Natural killer cell treated with Interleukin-12 subunit alpha and Interleukin-12 subunit beta and Interleukin-15 and Interleukin-18, amount 100 ng/mL, for 72 hours (primary cell): ENCODE measurements around the gene NSF. TPM values are rescaled to one million over a fixed set of nuclear protein-coding genes. Genes with fewer than 3 reads are reported as not detected.
"Not testable (repeated sequence)": the region's sequence is repeated elsewhere in the genome, so short reads cannot be mapped to it uniquely, and the experiment has no call there.

ENCODE experiments used
- ATAC-seq, 2 donors: fragments of 150-1000 bp; cut with Tn5 transposase in 1 of 2; sonication (Bioruptor Pico), chemical (Tn5 transposase) in 1 of 2; 2 replicates each; pipeline ENCODE4 v1.10.0; 2021
- DNase-seq: peaks from one replicate; pipeline ENCODE4 v3.0.0; 2022; ENCODE audit warnings: low spot score
- H3K27ac Mint-ChIP-seq, 2 donors: 1 replicate in 1 of 2; 2 replicates in 1 of 2; pipeline ENCODE4 v1.8.0; 2022; ENCODE audit warnings: mixed read lengths in 2 of 2, mild to moderate bottlenecking in 1 of 2, moderate library complexity in 1 of 2
- H3K27me3 Mint-ChIP-seq, 2 donors: 1 replicate in 1 of 2; 2 replicates in 1 of 2; pipeline ENCODE4 v1.8.0; 2022; ENCODE audit warnings: mixed read lengths in 2 of 2
- H3K36me3 Mint-ChIP-seq: one replicate; pipeline ENCODE4 v1.8.0; 2022; ENCODE audit warnings: mixed read lengths
- H3K4me1 Mint-ChIP-seq, 2 donors: 1 replicate in 1 of 2; 2 replicates in 1 of 2; pipeline ENCODE4 v1.8.0; 2022; ENCODE audit warnings: low read depth in 2 of 2, mixed read lengths in 2 of 2, mild to moderate bottlenecking in 1 of 2
- H3K4me3 Mint-ChIP-seq: one replicate; pipeline ENCODE4 v1.8.0; 2022; ENCODE audit warnings: mixed read lengths
- H3K9me3 Mint-ChIP-seq: 2 replicates; pipeline ENCODE4 v1.8.0; 2022; ENCODE audit warnings: mixed read lengths
- total RNA-seq, 2 donors: library from RNA; stranded (reverse); gene quantifications; one replicate each; pipeline ENCODE4 v1.2.3, GENCODE V29; 2022

The NSF gene
- total RNA-seq, 2 donors from 2014 or later: 56.5 to 62.3 TPM

DNA sequence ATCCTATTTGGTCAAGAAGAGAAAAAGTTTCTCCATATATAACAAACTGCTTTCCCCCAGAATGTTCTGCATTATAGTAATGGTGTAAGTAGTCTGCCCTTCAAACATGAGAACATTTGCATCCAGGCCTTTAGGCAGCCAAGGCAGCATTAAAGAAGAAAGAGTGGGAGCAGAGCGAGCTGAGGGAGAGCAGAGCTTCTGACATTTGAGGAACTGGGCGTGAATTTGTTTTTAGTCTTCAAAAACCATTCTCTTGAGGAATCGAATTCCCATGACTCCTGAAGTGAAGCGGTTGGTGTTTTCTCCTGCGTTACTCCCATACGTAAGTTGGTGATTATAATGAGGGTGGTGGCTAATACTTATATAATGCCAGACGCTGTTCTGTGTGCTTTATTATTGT is 58.8 kb downstream of the NSF start:
- H3K9me3 Mint-ChIP-seq, H3K27me3 Mint-ChIP-seq, ATAC-seq, H3K4me1 Mint-ChIP-seq, H3K27ac Mint-ChIP-seq, H3K4me3 Mint-ChIP-seq, H3K36me3 Mint-ChIP-seq: not testable (repeated sequence)
- DNase-seq: peak; percentile 25

DNA sequence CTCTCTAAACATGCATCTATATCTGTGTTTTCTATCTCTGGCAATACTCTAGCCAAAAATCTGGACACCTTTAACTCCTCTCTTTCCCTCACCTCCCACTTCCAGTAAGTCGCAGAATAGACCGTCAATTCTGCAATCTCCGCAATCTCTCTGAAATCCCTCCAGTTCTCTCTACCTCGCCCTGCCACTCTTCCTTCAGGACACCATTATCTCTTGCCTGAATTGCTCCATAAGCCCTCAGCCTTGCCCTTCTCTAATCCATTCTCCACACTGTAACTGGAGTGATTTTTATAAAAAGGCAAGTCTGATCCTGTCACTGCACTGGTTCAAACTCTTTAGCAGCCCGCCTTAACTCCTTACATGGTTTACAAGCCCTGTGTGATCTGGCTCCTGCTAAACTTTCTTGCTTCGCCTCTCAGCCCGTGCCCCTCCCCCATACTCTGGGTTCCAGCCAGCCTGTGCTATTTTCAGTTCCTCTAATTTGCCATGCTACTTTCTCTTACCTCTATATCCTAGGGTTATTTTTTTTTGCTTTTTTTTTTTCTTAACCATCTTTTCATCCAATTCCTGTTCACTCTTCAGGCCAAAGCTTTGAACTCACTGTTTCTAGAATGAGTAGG is 61.7 kb downstream of the NSF start:
- H3K36me3 Mint-ChIP-seq, H3K4me1 Mint-ChIP-seq, H3K27me3 Mint-ChIP-seq, ATAC-seq, H3K9me3 Mint-ChIP-seq, H3K4me3 Mint-ChIP-seq, H3K27ac Mint-ChIP-seq, DNase-seq: not testable (repeated sequence)

DNA sequence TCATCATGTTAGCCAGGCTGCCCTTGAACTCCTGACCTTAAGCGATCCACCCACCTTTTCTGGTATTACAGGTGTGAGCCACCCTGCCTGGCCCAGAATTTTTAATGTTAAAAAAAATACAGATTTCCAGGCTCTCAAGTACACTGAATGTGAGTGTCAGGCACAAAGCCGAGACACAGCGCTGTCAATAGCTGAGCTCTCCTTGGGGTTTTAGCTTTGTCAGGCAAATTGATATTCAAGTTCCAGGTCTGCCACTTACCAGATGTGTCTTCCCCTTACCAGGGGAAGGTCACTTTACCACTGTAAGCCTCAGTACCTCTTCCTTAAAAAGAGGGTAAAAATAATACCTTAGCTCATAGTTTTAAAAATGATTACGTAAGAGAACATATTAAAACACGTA is 67.8 kb downstream of the NSF start:
- ATAC-seq, H3K4me1 Mint-ChIP-seq, H3K27ac Mint-ChIP-seq, H3K36me3 Mint-ChIP-seq, H3K4me3 Mint-ChIP-seq, H3K9me3 Mint-ChIP-seq, H3K27me3 Mint-ChIP-seq, DNase-seq: not testable (repeated sequence)

DNA sequence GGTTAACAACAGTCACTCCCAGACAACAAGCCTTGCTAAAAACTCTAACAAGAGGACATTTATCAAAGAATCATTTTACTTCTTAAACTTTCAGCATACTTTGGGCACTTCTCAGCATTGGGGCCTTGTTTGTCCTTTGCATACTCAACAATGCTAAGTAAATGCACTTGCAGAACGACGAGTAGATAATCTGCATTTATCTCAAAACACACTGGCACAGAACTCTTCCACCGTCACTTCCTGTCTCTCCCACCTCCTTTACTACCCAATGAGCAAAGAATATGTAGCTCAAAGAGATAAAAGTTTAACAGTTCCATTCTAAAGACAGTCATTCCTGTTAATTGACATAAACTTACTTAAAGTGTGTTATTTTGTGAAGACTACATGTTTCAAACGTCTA is 69.2 kb downstream of the NSF start:
- H3K4me1 Mint-ChIP-seq, H3K4me3 Mint-ChIP-seq, H3K27ac Mint-ChIP-seq, H3K9me3 Mint-ChIP-seq, H3K27me3 Mint-ChIP-seq, H3K36me3 Mint-ChIP-seq, ATAC-seq, DNase-seq: not testable (repeated sequence)

DNA sequence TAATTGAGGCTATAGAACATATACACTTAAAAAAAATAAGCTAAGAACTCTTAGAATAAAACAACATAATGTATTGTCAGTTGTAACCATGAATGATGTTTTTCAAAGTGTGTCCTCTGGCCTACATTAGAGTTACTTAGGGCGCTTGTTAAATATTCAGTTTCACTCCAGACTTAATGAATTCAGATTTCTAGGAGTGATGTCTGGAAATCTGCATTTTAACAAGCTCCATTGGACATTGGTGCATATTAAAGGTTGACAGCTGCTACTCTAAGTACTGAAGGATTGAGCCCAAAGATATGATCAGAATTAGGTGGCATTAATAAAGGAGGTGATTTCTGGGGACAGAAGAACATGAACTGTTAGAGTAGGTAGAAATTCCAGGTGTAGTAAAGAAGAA is 72.7 kb downstream of the NSF start:
- H3K36me3 Mint-ChIP-seq: not testable (repeated sequence)

DNA sequence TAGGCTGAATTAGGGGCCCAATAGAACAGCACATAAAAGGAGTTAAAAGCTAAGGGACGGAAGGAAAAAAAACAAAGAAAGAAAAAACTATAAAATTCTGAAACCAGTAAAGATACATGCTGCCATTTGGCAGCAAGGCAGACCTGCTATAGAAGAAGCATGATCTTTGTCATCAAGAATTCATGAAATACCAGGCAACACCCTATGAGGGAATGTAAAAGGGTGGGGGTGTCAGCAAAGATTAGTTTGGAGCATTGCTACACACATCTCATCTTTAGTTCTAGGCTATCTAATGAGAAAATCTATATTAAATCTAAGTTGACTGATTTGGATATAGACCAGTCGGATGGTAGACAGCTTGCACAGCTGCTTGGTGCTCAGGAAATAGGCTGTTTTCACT is 73.1 kb downstream of the NSF start:
- not testable (repeated sequence) for H3K9me3 Mint-ChIP-seq, DNase-seq, H3K4me1 Mint-ChIP-seq, H3K27me3 Mint-ChIP-seq, ATAC-seq, H3K27ac Mint-ChIP-seq, H3K36me3 Mint-ChIP-seq, H3K4me3 Mint-ChIP-seq

More for the DNA sequence above, 72.7 kb downstream of the NSF start:
- not testable (repeated sequence) for H3K9me3 Mint-ChIP-seq, H3K27me3 Mint-ChIP-seq, ATAC-seq, H3K4me1 Mint-ChIP-seq, H3K4me3 Mint-ChIP-seq, DNase-seq, H3K27ac Mint-ChIP-seq

DNA sequence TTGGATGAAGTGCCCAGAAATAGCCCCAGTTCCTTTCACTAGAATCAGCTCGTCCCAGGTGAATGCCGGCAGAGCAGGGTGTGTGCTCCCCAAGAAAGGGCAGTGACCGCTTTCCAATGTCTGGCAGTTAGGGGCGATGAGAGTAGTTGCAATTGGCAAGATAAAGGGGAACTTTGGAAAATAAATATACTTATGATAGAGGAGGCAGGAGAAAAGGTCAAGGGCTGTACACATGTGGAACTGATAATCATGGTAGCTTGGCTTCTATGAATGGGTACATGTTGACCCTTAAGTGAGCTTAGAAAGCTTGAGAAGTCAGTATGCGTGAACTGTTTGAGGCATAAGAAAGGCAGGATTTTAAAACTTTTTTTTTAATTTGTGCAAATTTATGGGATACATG is 75.5 kb downstream of the NSF start:
- not testable (repeated sequence) for H3K36me3 Mint-ChIP-seq, H3K4me1 Mint-ChIP-seq, ATAC-seq, H3K27ac Mint-ChIP-seq, H3K27me3 Mint-ChIP-seq, H3K4me3 Mint-ChIP-seq, DNase-seq, H3K9me3 Mint-ChIP-seq

DNA sequence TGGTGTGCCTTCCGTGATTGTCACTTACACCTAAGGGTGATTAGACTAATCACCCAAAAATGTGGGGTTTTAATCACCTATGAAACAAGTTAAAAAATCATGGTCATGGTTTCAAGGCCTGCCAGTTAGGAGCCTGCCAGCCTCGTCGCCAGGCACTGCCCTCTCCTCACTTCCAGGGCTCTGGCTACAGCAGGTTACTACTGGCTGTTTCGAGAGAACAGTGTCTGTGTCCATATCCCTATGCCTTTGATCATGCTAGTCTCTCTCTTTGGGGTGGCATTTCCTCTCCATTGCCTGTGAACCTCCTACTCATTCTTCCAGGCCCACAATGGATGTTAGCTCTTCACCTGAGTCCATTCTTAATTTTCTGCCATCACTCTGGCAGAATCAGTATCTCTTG is 80.3 kb downstream of the NSF start:
- not testable (repeated sequence) for DNase-seq, H3K9me3 Mint-ChIP-seq, H3K4me1 Mint-ChIP-seq, H3K4me3 Mint-ChIP-seq, H3K36me3 Mint-ChIP-seq, ATAC-seq, H3K27ac Mint-ChIP-seq, H3K27me3 Mint-ChIP-seq

DNA sequence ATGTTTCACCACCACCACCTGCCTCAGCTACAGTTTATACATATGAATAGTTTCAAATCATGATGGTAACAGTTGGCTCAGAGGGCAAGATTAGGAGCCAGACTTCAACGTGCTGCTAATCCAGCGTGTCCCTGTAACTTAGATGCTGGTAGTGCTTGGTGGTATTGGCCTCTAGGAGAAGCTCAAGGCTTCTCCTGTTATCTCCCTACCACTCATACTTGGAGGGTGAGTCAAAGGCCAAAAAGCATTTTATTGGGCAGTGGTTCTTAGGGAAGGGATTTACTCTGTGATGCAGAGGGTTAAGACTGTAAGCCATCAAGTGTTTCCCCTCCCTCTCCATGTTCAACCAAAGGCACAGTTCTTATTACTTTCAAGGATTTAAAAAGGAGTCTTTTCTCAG is 82.3 kb downstream of the NSF start:
- not testable (repeated sequence) for H3K36me3 Mint-ChIP-seq, H3K4me1 Mint-ChIP-seq, H3K27me3 Mint-ChIP-seq, H3K9me3 Mint-ChIP-seq, DNase-seq, ATAC-seq, H3K4me3 Mint-ChIP-seq, H3K27ac Mint-ChIP-seq

DNA sequence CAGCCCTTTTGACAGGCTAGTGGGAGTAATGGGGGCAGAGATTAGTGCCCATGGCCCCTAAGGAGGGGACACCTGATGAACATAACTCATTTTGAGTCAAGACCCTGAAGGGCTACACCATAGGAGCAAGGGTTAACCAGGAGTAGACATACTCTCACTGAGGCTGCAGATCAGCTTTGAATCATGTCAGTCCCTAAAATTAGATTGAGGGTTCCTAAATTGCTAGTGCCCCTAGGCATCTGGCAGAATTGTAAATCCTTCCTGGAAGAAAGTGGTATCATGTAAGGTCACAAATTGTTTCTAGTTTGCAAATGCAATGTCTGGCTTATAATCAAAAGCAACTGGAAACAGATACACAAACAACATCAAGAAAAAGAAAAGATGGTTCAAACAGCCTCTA is 87.3 kb downstream of the NSF start:
- not testable (repeated sequence) for DNase-seq, H3K4me1 Mint-ChIP-seq, ATAC-seq, H3K36me3 Mint-ChIP-seq, H3K9me3 Mint-ChIP-seq, H3K27me3 Mint-ChIP-seq, H3K4me3 Mint-ChIP-seq, H3K27ac Mint-ChIP-seq

DNA sequence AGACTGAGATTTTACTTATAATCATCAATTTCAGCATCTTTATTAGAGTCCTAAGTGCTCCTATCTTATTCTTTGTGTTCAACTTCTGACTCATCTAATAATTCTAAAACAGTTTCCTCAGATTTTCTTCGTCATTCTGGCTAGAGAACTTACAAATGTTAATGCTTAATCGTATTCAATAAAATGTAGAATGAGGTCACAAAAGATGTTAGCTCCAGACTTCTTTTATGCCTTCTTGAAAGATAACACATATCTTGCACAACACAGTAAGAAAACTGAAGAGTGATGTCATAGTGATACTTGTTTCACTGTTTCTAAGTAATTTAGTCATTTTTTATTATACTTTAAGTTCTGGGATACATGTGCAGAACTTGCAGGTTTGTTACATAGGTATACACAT is 93.2 kb downstream of the NSF start:
- not testable (repeated sequence) for H3K4me3 Mint-ChIP-seq, DNase-seq, H3K27me3 Mint-ChIP-seq, H3K27ac Mint-ChIP-seq, H3K36me3 Mint-ChIP-seq, H3K9me3 Mint-ChIP-seq, H3K4me1 Mint-ChIP-seq, ATAC-seq

DNA sequence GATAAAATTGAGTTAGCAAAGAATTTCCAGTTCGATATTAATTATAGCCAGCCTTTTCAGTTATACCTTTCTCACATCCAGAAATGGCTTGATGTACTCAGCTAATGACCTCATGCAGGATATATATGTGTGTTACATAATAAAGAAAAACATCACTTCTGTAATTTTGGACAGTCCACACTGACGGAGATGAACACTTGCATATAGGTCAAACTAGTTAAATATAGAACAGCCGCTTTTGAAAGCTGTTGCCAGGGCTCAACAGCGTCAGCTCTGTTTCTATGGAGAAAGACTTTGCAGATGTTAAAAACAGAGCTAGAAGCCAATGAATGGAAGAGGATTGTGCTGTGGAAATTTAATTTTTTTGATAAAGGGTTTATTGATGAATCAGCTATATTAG is 94.8 kb downstream of the NSF start:
- DNase-seq, H3K36me3 Mint-ChIP-seq, ATAC-seq, H3K4me3 Mint-ChIP-seq, H3K4me1 Mint-ChIP-seq, H3K9me3 Mint-ChIP-seq, H3K27me3 Mint-ChIP-seq, H3K27ac Mint-ChIP-seq: not testable (repeated sequence)

DNA sequence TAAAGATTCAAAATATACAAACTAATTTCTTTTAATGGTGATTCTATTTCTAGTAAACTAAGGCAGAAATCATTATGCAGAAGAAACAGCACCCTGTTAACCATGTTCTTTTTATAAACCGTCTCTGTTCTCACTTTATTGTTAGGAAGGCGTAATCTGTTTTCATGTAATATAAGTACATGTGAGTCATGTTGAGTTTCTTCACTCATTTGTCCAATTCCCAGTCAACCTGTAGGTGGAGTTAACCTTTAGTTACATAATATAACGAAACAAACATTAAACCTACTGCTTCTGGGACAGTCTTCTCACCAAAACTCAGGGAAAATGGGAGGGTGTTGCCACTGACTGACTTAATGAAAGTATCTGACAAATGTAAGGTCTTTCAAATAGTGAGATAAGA is 101.7 kb downstream of the NSF start:
- DNase-seq, H3K9me3 Mint-ChIP-seq, H3K36me3 Mint-ChIP-seq, H3K27me3 Mint-ChIP-seq, H3K4me1 Mint-ChIP-seq, ATAC-seq, H3K4me3 Mint-ChIP-seq, H3K27ac Mint-ChIP-seq: not testable (repeated sequence)

DNA sequence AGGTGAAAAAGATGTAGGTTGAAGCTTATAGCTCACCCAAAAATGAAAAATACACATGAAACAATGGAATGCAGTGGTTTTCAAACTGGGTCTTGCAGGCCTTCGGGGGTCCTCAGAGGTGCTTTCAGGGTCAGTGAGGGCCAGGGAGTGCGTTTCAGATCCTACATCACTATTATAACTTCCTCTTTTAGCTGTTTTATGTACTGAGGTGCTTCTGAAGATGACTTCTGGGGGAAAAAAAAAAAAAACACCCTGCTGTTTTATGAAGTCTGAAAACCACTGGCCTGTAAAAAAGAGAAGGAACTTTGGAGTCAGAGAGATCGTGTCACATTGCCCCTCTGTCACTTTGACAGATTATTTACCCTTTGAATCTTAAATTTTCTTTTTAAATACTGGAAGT is 102.8 kb downstream of the NSF start:
- H3K27me3 Mint-ChIP-seq, H3K4me3 Mint-ChIP-seq, H3K4me1 Mint-ChIP-seq, H3K36me3 Mint-ChIP-seq, H3K27ac Mint-ChIP-seq, H3K9me3 Mint-ChIP-seq, ATAC-seq, DNase-seq: not testable (repeated sequence)

DNA sequence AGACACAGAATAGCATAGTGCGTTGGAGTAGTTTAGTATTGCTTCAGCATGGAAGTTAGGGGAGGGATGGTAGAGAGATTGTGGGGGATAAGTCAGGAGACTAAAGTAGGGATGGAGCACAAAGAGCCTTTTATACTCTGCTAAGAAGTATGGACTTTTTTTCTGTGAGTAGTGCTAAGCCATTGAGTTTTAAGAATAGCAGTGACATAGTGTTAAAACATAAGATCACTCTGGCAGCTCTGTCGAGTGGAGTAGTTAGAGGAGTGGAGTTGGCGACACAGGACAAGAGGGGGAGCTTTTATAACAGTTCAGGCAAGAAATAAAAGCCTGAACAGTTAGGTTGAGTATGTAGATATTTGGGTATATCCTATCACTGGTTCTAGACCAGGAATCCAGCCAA is 106.1 kb downstream of the NSF start:
- H3K36me3 Mint-ChIP-seq, ATAC-seq, H3K4me3 Mint-ChIP-seq, H3K9me3 Mint-ChIP-seq, H3K27me3 Mint-ChIP-seq, DNase-seq, H3K4me1 Mint-ChIP-seq, H3K27ac Mint-ChIP-seq: not testable (repeated sequence)
